ENCODE results near the gene CREB3L2.

DNA sequence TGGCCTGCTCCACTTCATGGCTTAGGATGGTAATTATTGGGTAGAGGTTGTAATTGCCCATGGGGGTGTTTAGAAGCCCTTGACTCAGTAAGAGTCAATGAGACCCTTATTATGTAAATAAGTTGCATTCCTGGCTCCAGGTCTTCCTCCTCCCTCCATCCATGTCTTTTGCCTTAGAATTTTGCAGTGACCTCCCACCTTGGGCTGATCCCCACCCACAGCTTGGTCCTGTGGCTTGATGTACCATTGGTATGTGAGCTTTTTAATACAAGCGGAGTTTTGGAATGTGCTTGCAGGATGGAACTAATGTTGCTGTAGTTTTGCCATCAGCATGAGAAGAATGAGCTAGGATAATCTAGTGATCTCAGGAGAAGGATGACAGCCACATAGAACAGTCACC lies 81.9 kb downstream of the CREB3L2 start:
- TF ChIP-seq, protein P1, sequence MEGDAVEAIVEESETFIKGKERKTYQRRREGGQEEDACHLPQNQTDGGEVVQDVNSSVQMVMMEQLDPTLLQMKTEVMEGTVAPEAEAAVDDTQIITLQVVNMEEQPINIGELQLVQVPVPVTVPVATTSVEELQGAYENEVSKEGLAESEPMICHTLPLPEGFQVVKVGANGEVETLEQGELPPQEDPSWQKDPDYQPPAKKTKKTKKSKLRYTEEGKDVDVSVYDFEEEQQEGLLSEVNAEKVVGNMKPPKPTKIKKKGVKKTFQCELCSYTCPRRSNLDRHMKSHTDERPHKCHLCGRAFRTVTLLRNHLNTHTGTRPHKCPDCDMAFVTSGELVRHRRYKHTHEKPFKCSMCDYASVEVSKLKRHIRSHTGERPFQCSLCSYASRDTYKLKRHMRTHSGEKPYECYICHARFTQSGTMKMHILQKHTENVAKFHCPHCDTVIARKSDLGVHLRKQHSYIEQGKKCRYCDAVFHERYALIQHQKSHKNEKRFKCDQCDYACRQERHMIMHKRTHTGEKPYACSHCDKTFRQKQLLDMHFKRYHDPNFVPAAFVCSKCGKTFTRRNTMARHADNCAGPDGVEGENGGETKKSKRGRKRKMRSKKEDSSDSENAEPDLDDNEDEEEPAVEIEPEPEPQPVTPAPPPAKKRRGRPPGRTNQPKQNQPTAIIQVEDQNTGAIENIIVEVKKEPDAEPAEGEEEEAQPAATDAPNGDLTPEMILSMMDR (IDR thresholded peaks at IDR 0.05 in 2 of 3, conservative IDR thresholded peaks at IDR 0.05 in 1 of 3; ENCODE audit: borderline replicate concordance in 1 of 3, insufficient read depth in 1 of 3, low read depth in 2 of 3, low read length in 2 of 3) = no peak
- TF ChIP-seq MAX (IDR thresholded peaks at IDR 0.05) = no peak
- TF ChIP-seq POLR2A (IDR thresholded peaks at IDR 0.05; ENCODE audit: borderline replicate concordance, extremely low read depth, insufficient read depth, insufficient read length) = no peak
- TF ChIP-seq JUND (IDR thresholded peaks at IDR 0.05) = no peak
- no peak for TF ChIP-seq POLR2AphosphoS5 (IDR thresholded peaks at IDR 0.05; ENCODE audit: low read depth, low read length)
- TF ChIP-seq SP1 (IDR thresholded peaks at IDR 0.05; ENCODE audit: low read depth) = no peak
- TF ChIP-seq EZH2 (IDR thresholded peaks at IDR 0.05) = no peak
- TF ChIP-seq YY1 (IDR thresholded peaks at IDR 0.05; ENCODE audit: extremely low read depth, insufficient replicate concordance, low read depth, low read length) = no peak
- TF ChIP-seq ZNF274 (IDR thresholded peaks at IDR 0.05; ENCODE audit: low read depth, low read length) = no peak
- TF ChIP-seq SIN3A (IDR thresholded peaks at IDR 0.05; ENCODE audit: low read depth) = no peak

All from HCT116 (cell line).